Thymus (tissue), 11 donors: ENCODE data around the gene TOP2A. TPM values are rescaled to one million over a fixed set of nuclear protein-coding genes. Genes with fewer than 3 reads are reported as not detected.

Source experiments
- DNase-seq, 9 donors: peaks; one replicate each; pipeline ENCODE4 v3.0.0-alpha.2; 2013; ENCODE audit warnings: low spot score in 9 of 9, low read depth in 6 of 9, missing footprints in 1 of 9
- H3K27ac ChIP-seq, 2 donors: one replicate each; pipeline ENCODE4 v1.5.1; 2013; ENCODE audit warnings: control low read depth in 1 of 2, low read depth in 1 of 2, low read length in 1 of 2, mild to moderate bottlenecking in 1 of 2, moderate library complexity in 1 of 2
- H3K27me3 ChIP-seq, 2 donors: one replicate each; pipeline ENCODE4 v1.5.1; 2013; ENCODE audit warnings: low read length in 1 of 2; ENCODE audit not compliant: control insufficient read depth in 2 of 2, insufficient read depth in 1 of 2
- H3K36me3 ChIP-seq, 2 donors: one replicate each; pipeline ENCODE4 v1.5.1; 2013; ENCODE audit warnings: low read length in 1 of 2, mild to moderate bottlenecking in 1 of 2, moderate library complexity in 1 of 2; ENCODE audit not compliant: control insufficient read depth in 2 of 2, insufficient read depth in 2 of 2
- H3K4me1 ChIP-seq, 2 donors: one replicate each; pipeline ENCODE4 v1.5.1; 2013; ENCODE audit warnings: low read length in 2 of 2; ENCODE audit not compliant: control insufficient read depth in 2 of 2, insufficient read depth in 2 of 2
- H3K4me3 ChIP-seq, 2 donors: one replicate each; pipeline ENCODE4 v1.5.1; 2013; ENCODE audit warnings: low read length in 2 of 2, control low read depth in 1 of 2, mild to moderate bottlenecking in 1 of 2
- H3K9me3 ChIP-seq, 2 donors: one replicate each; pipeline ENCODE4 v1.5.1; 2013; ENCODE audit warnings: low read length in 1 of 2, mild to moderate bottlenecking in 1 of 2; ENCODE audit not compliant: control insufficient read depth in 2 of 2, insufficient read depth in 1 of 2
- WGBS: extraction: QIAGEN DNeasy Blood & Tissue Kit; methylation state at CpG from one replicate; pipeline ENCODE4 v1.1.7; 2013; 5-methylcytosine and 5-hydroxymethylcytosine counted together
- polyA plus RNA-seq: library from polyadenylated mRNA; stranded (reverse); fragments of 200-250 nt; gene quantifications from one replicate; pipeline ENCODE4 v1.2.3, GENCODE V29; 2013
- total RNA-seq: library from RNA; stranded (reverse); fragments of 120-200 nt; gene quantifications from one replicate; pipeline ENCODE4 v1.2.4, GENCODE V29; 2013
- donor health status: healthy.

TOP2A gene
- total and polyA plus RNA-seq, 2 donors, result 21.6 to 187 TPM

GRCh38 chr17:40454613-40454995 is 36.9 kb upstream of the TOP2A start:
- H3K27ac ChIP-seq, result no peak overlapping the region
- no peak overlapping the region for H3K4me3 ChIP-seq
- peaks cover 0 to 3% of the 10 kb centered on the region in 2 donors for H3K27me3 ChIP-seq
- H3K36me3 ChIP-seq, result no peaks in the 10 kb centered on the region
- DNase-seq, result no peak
- H3K4me1 ChIP-seq, result peaks cover 0 to 15% of the 10 kb centered on the region in 2 donors
- no peaks in the 10 kb centered on the region for H3K9me3 ChIP-seq
- 98% methylated on average over 2 of the region's 2 CpGs for WGBS

- H3K36me3 ChIP-seq, result no peaks in the 10 kb centered on the region
- peaks cover 0 to 15% of the 10 kb centered on the region in 2 donors for H3K4me1 ChIP-seq
- H3K9me3 ChIP-seq, result no peaks in the 10 kb centered on the region
- no peak overlapping the region for H3K27ac ChIP-seq
- no peak for DNase-seq
- 95% methylated on average over 19 of the region's 19 CpGs for WGBS
- H3K27me3 ChIP-seq, result peaks cover 0 to 3% of the 10 kb centered on the region in 2 donors
- no peak overlapping the region for H3K4me3 ChIP-seq
These were observed 36.4 kb upstream of the TOP2A start for GRCh38 chr17:40453881-40454612.

GRCh38 chr17:40452921-40453378 is 35.3 kb upstream of the TOP2A start:
- Histone ChIP-seq H3K4me3 (no peak overlapping the region), H3K27me3 (peaks cover 0 to 10% of the 10 kb centered on the region in 2 donors), H3K9me3 (no peaks in the 10 kb centered on the region), H3K36me3 (no peaks in the 10 kb centered on the region), H3K4me1 (peaks cover 0 to 14% of the 10 kb centered on the region in 2 donors), H3K27ac (no peak overlapping the region)
- WGBS, result 94% methylated on average over 15 of the region's 15 CpGs
- no peak for DNase-seq

GRCh38 chr17:40452216-40452787 is 34.6 kb upstream of the TOP2A start:
- Histone ChIP-seq H3K27me3 (peaks cover 0 to 15% of the 10 kb centered on the region in 2 donors), H3K9me3 (no peaks in the 10 kb centered on the region), H3K27ac (no peak overlapping the region), H3K4me1 (peaks cover 0 to 16% of the 10 kb centered on the region in 2 donors), H3K4me3 (no peak overlapping the region), H3K36me3 (no peaks in the 10 kb centered on the region)
- 88% methylated on average over 7 of the region's 7 CpGs for whole genome bisulfite sequencing
- DNase-seq, result no peak

- H3K36me3 ChIP-seq, result no peaks in the 10 kb centered on the region
- H3K27ac ChIP-seq, result no peak overlapping the region
- 91% methylated on average over 6 of the region's 6 CpGs for WGBS
- H3K27me3 ChIP-seq, result peaks cover 0 to 20% of the 10 kb centered on the region in 2 donors
- no peak overlapping the region for H3K4me3 ChIP-seq
- no peaks in the 10 kb centered on the region for H3K9me3 ChIP-seq
- peaks cover 0 to 16% of the 10 kb centered on the region in 2 donors for H3K4me1 ChIP-seq
- DNase-seq, result no peak
These were observed 33.7 kb upstream of the TOP2A start for GRCh38 chr17:40451420-40451819.

GRCh38 chr17:40450175-40450574 is 32.5 kb upstream of the TOP2A start:
- Histone ChIP-seq H3K27me3 (peaks cover 0 to 28% of the 10 kb centered on the region in 2 donors), H3K9me3 (no peaks in the 10 kb centered on the region), H3K27ac (no peak overlapping the region), H3K4me1 (peaks cover 0 to 20% of the 10 kb centered on the region in 2 donors), H3K4me3 (no peak overlapping the region), H3K36me3 (no peaks in the 10 kb centered on the region)
- WGBS, result 96% methylated on average over 3 of the region's 3 CpGs
- peak in 1 of 9 donors; percentile 39 for DNase-seq

- peaks cover 2 to 31% of the 10 kb centered on the region in 2 donors for H3K4me1 ChIP-seq
- no peak for DNase-seq
- no peaks in the 10 kb centered on the region for H3K36me3 ChIP-seq
- H3K27ac ChIP-seq, result no peak overlapping the region
- WGBS, result 75% methylated on average over 7 of the region's 7 CpGs
- peaks cover 9 to 42% of the 10 kb centered on the region in 2 donors for H3K27me3 ChIP-seq
- no peak overlapping the region for H3K4me3 ChIP-seq
- no peaks in the 10 kb centered on the region for H3K9me3 ChIP-seq
These were observed 31.1 kb upstream of the TOP2A start for GRCh38 chr17:40448639-40449261.

GRCh38 chr17:40448213-40448638 is 30.5 kb upstream of the TOP2A start:
- no peak for DNase-seq
- H3K9me3 ChIP-seq, result no peaks in the 10 kb centered on the region
- H3K4me1 ChIP-seq, result peaks cover 2 to 31% of the 10 kb centered on the region in 2 donors
- H3K36me3 ChIP-seq, result no peaks in the 10 kb centered on the region
- WGBS, result 9% methylated on average over 8 of the region's 8 CpGs
- H3K27me3 ChIP-seq, result peaks cover 12 to 46% of the 10 kb centered on the region in 2 donors
- no peak overlapping the region for H3K27ac ChIP-seq
- no peak overlapping the region for H3K4me3 ChIP-seq

- WGBS, result 60% methylated on average over 4 of the region's 4 CpGs
- Histone ChIP-seq H3K4me3 (no peak overlapping the region), H3K9me3 (no peaks in the 10 kb centered on the region), H3K36me3 (no peaks in the 10 kb centered on the region), H3K4me1 (peaks cover 2 to 35% of the 10 kb centered on the region in 2 donors), H3K27me3 (peaks cover 16 to 51% of the 10 kb centered on the region in 2 donors), H3K27ac (no peak overlapping the region)
- no peak for DNase-seq
These were observed 30.1 kb upstream of the TOP2A start for GRCh38 chr17:40447806-40448205.
